C4-2B (cell line): ENCODE data around the gene BANF2.

Experiments used
- H3K27ac ChIP-seq: fragments of 450-650 bp; 2 replicates; pipeline ENCODE4 v1.5.1; 2017
- ZFX ChIP-seq: fragments of 450-650 bp; IDR thresholded peaks from 2 replicates; pipeline ENCODE4 v1.6.1; 2017
- TF ChIP-seq, protein P1 (sequence below): fragments of 450-650 bp; conservative IDR thresholded peaks from 2 replicates; pipeline ENCODE4 v1.5.1; 2017; ENCODE audit warnings: mild to moderate bottlenecking

BANF2 gene

DNA sequence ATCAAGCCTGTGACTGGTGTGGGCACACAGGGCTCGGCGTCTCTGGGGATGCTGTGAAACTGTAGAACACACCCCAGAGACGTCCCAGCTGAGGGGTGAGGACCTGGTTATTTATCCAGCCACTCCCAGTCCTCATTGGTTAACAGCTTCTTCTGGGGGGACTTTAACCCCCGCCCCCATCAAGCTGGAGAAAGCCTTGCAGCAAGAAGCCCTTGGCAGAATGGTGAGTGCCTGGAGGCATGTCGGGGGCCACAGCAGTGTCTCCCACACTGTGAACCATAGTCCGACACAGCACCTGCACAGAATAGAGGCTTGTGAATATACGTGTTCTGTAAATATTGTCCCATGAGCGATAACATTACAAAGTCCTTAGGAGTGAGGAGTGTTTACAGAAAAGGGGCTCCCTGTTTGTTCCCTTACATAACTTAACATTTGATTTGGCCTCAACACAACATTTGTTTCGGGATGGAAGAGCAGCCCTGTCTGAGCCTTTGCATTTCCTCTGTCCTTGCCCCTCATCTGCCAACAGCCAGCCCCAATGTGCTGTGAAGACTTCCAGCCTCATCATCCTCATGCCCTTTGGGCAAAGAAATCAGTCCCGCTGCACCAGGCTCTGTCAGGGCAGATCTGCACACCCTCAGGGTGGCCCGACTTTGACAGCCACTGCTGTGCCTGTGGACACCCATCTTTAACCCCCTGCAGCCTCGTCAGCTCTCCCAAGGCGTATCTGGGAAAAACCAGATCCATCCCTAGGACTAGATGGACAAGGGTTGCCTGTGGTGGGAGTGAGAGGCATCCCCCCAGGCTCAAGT is 15.5 kb upstream of the BANF2 start:
- no peak for TF ChIP-seq ZFX
- TF ChIP-seq, protein P1, sequence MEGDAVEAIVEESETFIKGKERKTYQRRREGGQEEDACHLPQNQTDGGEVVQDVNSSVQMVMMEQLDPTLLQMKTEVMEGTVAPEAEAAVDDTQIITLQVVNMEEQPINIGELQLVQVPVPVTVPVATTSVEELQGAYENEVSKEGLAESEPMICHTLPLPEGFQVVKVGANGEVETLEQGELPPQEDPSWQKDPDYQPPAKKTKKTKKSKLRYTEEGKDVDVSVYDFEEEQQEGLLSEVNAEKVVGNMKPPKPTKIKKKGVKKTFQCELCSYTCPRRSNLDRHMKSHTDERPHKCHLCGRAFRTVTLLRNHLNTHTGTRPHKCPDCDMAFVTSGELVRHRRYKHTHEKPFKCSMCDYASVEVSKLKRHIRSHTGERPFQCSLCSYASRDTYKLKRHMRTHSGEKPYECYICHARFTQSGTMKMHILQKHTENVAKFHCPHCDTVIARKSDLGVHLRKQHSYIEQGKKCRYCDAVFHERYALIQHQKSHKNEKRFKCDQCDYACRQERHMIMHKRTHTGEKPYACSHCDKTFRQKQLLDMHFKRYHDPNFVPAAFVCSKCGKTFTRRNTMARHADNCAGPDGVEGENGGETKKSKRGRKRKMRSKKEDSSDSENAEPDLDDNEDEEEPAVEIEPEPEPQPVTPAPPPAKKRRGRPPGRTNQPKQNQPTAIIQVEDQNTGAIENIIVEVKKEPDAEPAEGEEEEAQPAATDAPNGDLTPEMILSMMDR, result no peak

DNA sequence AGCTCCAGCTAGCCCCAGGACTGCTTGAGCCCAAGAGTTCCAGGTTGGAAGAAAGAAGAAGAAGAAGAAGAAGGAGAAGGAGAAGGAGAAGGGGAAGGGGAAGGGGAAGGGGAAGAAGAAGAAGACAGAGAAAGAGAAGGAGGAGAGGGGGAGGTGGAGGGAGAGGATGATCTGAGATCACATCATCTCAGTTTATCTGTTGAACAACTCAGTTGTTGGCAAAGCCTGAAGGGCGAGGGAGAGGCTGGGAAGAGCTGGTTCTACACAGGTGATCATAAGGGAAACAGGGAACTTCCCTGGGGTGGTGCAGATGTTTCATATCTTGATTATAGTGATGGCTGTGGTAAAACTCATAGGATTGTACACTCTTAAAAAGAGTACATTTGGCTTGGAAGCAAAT is 14.6 kb upstream of the BANF2 start:
- H3K27ac ChIP-seq, result no peak overlapping the region
- no peak for TF ChIP-seq ZFX

More for the DNA sequence above, 15.5 kb upstream of the BANF2 start:
- peak overlapping the region; percentile 10; the same call in 1 of the 2 replicates for H3K27ac ChIP-seq

DNA sequence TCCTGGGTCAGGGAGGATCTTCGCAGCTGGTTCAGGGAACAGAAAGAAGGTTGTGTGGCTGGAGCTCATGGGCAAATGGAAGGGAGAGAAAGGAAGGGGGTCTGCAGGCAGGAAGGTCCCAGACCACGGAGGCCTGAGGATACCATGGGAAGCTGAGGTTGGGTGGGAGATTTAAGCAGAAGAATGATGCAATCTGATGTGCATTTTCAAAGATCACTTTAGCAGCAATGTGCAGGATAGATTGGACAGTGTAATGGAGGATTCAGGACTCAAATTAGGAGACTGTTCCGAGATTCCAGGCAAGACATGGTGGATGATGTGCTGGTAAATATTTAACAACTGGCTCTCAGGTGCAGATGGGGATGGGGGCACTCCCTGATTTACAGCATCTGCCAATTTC is 12.0 kb upstream of the BANF2 start:
- H3K27ac ChIP-seq, result no peak overlapping the region
- TF ChIP-seq ZFX, result no peak

DNA sequence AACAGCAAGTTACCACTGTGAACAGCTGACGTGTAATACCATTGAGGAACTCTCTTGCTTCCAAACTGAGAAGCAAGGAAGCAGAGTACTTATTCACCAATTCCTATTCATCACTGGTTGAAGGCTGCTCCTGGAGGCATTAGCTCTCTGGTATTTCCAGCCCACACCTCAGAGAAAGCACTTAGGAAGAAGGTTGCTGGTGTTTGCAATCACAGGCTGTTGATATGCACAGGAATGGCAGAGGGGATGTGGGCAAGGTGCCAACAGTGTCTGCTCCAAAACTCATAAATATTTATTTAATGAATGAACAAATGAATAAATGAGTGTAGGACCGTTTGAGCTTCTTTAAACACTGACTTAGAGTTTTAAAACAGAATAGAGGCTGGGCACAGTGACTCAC is 10.8 kb upstream of the BANF2 start:
- no peak overlapping the region for H3K27ac ChIP-seq
- TF ChIP-seq, protein P1, result no peak
- no peak for TF ChIP-seq ZFX

DNA sequence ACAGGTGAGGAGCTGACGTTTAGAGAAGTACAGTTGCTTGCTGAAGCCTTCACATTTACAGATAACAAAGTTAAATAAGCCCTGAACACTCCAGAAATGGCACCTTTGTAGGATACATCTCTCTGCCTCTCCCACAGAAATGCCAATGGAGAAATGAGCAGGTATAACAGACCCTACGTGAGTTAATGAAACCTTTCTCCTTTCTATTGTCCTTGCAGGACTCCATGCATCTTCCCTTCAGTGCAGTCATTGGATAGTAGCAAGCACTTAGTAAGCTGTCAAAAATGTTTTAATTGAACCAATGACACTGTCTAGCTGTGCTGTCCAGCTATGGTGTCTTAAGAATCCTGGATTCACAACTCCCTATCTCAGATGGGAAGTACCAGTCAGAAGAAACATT is 9.6 kb upstream of the BANF2 start:
- H3K27ac ChIP-seq, result no peak overlapping the region
- TF ChIP-seq, protein P1, result no peak
- no peak for TF ChIP-seq ZFX

DNA sequence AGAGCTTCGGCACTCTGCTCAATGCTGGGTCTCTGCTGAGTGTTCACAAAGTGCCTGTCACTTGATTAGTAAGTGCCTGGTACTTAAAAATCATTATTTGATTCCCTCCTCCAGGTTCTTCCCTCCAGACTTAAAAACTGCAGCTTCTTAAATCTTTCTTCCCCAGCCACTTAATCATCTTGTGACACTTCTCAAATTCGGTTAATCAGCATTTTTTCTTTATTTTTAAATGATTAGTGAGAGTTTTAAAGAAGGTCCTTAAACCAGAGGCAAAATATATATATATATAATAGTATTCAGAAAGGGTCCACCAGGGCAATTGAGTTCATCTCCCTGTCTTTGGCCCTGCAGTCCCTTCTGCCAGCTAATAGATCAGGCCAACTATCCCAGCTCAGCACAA is 8.0 kb upstream of the BANF2 start:
- TF ChIP-seq, protein P1, result no peak
- TF ChIP-seq ZFX, result no peak
- no peak overlapping the region for H3K27ac ChIP-seq

DNA sequence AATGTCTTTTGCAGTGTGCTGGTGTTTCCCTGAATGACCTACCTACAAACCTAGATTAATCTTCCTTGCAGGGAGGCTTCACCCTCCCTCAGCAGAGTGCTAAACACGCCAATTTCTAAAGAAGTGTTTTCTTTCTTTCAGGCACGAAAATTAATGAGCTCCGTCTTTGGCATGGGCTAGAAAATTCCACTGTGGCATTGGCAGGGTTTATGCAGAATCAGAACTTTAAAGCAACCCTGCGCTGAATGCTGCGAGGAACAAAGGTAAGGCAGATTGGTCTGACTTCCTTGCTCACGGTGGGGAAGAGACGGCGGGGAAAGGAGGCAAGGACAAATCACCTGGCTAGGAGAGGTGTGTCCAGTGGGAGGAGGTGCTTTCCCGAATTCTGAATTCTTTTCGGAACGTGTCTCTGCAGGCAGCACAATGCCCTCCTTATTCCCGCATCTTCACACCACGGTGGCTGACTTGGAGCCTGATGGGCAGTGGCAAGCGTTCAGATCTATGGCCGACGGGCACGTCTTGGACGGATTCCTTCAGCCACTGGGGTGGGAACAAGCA is 6.2 kb upstream of the BANF2 start:
- no peak overlapping the region for H3K27ac ChIP-seq
- TF ChIP-seq, protein P1, result no peak
- TF ChIP-seq ZFX, result no peak

DNA sequence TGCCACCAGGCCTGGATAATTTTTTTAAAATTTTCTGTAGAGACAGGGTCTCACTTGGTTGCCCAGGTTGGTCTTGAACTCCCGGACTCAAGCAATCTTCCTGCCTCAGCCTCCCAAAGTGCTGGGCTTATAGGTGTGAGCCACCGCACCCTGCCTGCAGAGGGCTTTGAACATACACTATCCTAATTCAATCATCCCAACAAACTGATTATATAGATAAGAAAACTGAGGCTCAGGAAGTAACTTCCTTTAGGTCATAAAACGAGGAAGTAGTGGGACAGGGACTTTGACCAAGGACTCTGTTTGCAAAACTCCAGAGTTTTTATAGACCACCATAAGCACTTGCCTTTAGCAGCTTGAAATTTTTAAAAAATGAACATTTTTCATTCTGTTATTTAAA is 5.0 kb upstream of the BANF2 start:
- no peak overlapping the region for H3K27ac ChIP-seq
- no peak for TF ChIP-seq ZFX
- TF ChIP-seq, protein P1, result no peak
